HepG2 (cell line): ENCODE results near the gene LMAN2.

Experiments used
- ARHGAP35 ChIP-seq: sonication (generic); formaldehyde crosslinking; IDR thresholded peaks from 2 replicates; pipeline ENCODE4 v1.9.0; 2022; ENCODE audit warnings: mild to moderate bottlenecking, inconsistent platforms, moderate library complexity, missing genetic modification reagents, borderline replicate concordance
- BHLHE40 ChIP-seq: IDR thresholded peaks from 2 replicates; pipeline ENCODE4 v1.6.1; 2011; ENCODE audit warnings: low read length, improper control_type of control experiment
- BRCA1 ChIP-seq: sonication (generic); formaldehyde crosslinking; IDR thresholded peaks from 2 replicates; pipeline ENCODE4 v1.4.0; 2020; ENCODE audit warnings: missing genetic modification reagents
- HDAC6 ChIP-seq: fragments of 200-600 bp; sonication (generic); IDR thresholded peaks from 2 replicates; pipeline ENCODE4 v1.7.0; 2017; ENCODE audit warnings: mild to moderate bottlenecking, antibody characterized with exemption, low read length, low read depth
- JUN ChIP-seq: sonication (generic); formaldehyde crosslinking; IDR thresholded peaks from 2 replicates; pipeline ENCODE4 v1.4.0; 2020; ENCODE audit warnings: mild to moderate bottlenecking, missing genetic modification reagents
- MAFF ChIP-seq: IDR thresholded peaks from 2 replicates; pipeline ENCODE4 v1.6.1; 2011; ENCODE audit warnings: low read depth, low read length, improper control_type of control experiment
- PTBP1 ChIP-seq: fragments of 200-400 bp; formaldehyde crosslinking; IDR thresholded peaks from 2 replicates; pipeline ENCODE4 v1.6.1; 2018; ENCODE audit warnings: low read length, low read depth; ENCODE audit not compliant: poor library complexity, severe bottlenecking
- RAD21 ChIP-seq: fragments of 450-650 bp; formaldehyde crosslinking; IDR thresholded peaks from 2 replicates; pipeline ENCODE4 v1.5.0; 2020; ENCODE audit warnings: mild to moderate bottlenecking
- RXRA ChIP-seq: sonication (generic); formaldehyde crosslinking; IDR thresholded peaks from 2 replicates; pipeline ENCODE4 v1.5.1; 2020; ENCODE audit warnings: missing genetic modification reagents
- ZMYM3 ChIP-seq: sonication (generic); formaldehyde crosslinking; IDR thresholded peaks from 2 replicates; pipeline ENCODE4 v1.5.1; 2020; ENCODE audit warnings: mild to moderate bottlenecking, missing genetic modification reagents
- ZNF709 ChIP-seq: sonication (generic); formaldehyde crosslinking; IDR thresholded peaks from 2 replicates; pipeline ENCODE4 v1.5.0; 2020; ENCODE audit warnings: mild to moderate bottlenecking, missing genetic modification reagents
- TF ChIP-seq, protein P1 (sequence below): sonication (generic); formaldehyde crosslinking; IDR thresholded peaks from 2 replicates; pipeline ENCODE4 v1.5.0; 2020; ENCODE audit warnings: mild to moderate bottlenecking, missing genetic modification reagents, moderate library complexity

- TF ChIP-seq, protein P1, sequence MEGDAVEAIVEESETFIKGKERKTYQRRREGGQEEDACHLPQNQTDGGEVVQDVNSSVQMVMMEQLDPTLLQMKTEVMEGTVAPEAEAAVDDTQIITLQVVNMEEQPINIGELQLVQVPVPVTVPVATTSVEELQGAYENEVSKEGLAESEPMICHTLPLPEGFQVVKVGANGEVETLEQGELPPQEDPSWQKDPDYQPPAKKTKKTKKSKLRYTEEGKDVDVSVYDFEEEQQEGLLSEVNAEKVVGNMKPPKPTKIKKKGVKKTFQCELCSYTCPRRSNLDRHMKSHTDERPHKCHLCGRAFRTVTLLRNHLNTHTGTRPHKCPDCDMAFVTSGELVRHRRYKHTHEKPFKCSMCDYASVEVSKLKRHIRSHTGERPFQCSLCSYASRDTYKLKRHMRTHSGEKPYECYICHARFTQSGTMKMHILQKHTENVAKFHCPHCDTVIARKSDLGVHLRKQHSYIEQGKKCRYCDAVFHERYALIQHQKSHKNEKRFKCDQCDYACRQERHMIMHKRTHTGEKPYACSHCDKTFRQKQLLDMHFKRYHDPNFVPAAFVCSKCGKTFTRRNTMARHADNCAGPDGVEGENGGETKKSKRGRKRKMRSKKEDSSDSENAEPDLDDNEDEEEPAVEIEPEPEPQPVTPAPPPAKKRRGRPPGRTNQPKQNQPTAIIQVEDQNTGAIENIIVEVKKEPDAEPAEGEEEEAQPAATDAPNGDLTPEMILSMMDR (CRISPR knock-in tag) = no peak
- no peak for TF ChIP-seq PTBP1
- TF ChIP-seq HDAC6 = no peak
- TF ChIP-seq JUN = no peak
- no peak for TF ChIP-seq RXRA (CRISPR knock-in tag)
- no peak for TF ChIP-seq BRCA1 (CRISPR knock-in tag)
- TF ChIP-seq ZMYM3 (CRISPR knock-in tag) = no peak
- TF ChIP-seq ZNF709 (CRISPR knock-in tag) = no peak
- TF ChIP-seq MAFF = no peak
- TF ChIP-seq ARHGAP35 (CRISPR knock-in tag) = no peak
- TF ChIP-seq RAD21 (CRISPR knock-in tag) = no peak
- no peak for TF ChIP-seq BHLHE40
Measured at GRCh38 chr5:177386542-177386941, 35.1 kb upstream of the LMAN2 start.
